Caco-2 (cell line): ENCODE results near the gene GUF1. TPM values are rescaled to one million over a fixed set of nuclear protein-coding genes. Genes with fewer than 3 reads are reported as not detected.

Experiments
- BruUV-seq: library from RNA; stranded (reverse); fragments of 400-500 nt; replicated peaks from 2 replicates; lab custom pipeline; 2021; lab: Mats Ljungman, UMichigan
- CTCF ChIA-PET: fragments of 300-600 bp; sonication (Branson Sonifier 250); formaldehyde crosslinking; loops from one replicate; lab custom pipeline; 2022; ENCODE audit warnings: antibody characterized with exemption; lab: Charles Lee
- POLR2A ChIA-PET: fragments of 300-600 bp; sonication (Branson Sonifier 250); formaldehyde crosslinking; loops from one replicate; lab custom pipeline; 2022; ENCODE audit warnings: antibody characterized with exemption; lab: Charles Lee
- DNase-seq, 2 experiments: peaks; one replicate each; pipeline versions ENCODE4 v3.0.0 to v3.0.0-alpha.2; 2020 to 2022
- H3K27me3 ChIP-seq: replicated peaks from 2 replicates; pipeline ENCODE4 v1.6.0; 2011; ENCODE audit warnings: low read length; ENCODE audit not compliant: control insufficient read depth, insufficient read depth
- H3K36me3 ChIP-seq: 2 replicates; pipeline ENCODE4 v1.5.1; 2011; ENCODE audit warnings: low read length; ENCODE audit not compliant: control insufficient read depth, insufficient read depth
- H3K4me1 ChIP-seq: fragments of 250-450 bp; sonication (Bioruptor Pico); 2 replicates; pipeline ENCODE4 v1.5.1; 2020; ENCODE audit warnings: mild to moderate bottlenecking
- H3K4me3 ChIP-seq: 2 replicates; pipeline ENCODE4 v1.5.1; 2011; ENCODE audit warnings: low read depth, mild to moderate bottlenecking, control low read depth, low read length
- H3K9me3 ChIP-seq: fragments of 250-450 bp; sonication (Bioruptor Pico); 2 replicates; pipeline ENCODE4 v1.5.1; 2020; ENCODE audit warnings: mild to moderate bottlenecking, moderate library complexity
- H3K27ac Mint-ChIP-seq: one replicate; pipeline ENCODE4 v1.8.0; 2022; ENCODE audit warnings: mixed read lengths; ENCODE audit not compliant: unreplicated experiment
- H3K27me3 Mint-ChIP-seq: one replicate; pipeline ENCODE4 v1.8.0; 2022; ENCODE audit warnings: mixed read lengths; ENCODE audit not compliant: insufficient read depth, unreplicated experiment
- H3K36me3 Mint-ChIP-seq: one replicate; pipeline ENCODE4 v1.8.0; 2022; ENCODE audit warnings: mild to moderate bottlenecking, mixed read lengths; ENCODE audit not compliant: insufficient read depth, unreplicated experiment
- H3K4me1 Mint-ChIP-seq: one replicate; pipeline ENCODE4 v1.8.0; 2022; ENCODE audit warnings: low read depth, mixed read lengths; ENCODE audit not compliant: unreplicated experiment
- H3K4me3 Mint-ChIP-seq: one replicate; pipeline ENCODE4 v1.8.0; 2022; ENCODE audit warnings: mild to moderate bottlenecking, moderate library complexity, mixed read lengths; ENCODE audit not compliant: unreplicated experiment
- H3K9me3 Mint-ChIP-seq: one replicate; pipeline ENCODE4 v1.8.0; 2022; ENCODE audit warnings: mixed read lengths; ENCODE audit not compliant: unreplicated experiment
- CTCF ChIP-seq, 2 experiments: fragments of 200-600 bp in 1 of 2; IDR thresholded peaks; 1 replicate in 1 of 2; 2 replicates in 1 of 2; pipeline versions ENCODE4 v1.5.1 to v1.8.0; 2011 to 2022; ENCODE audit warnings: antibody characterized with exemption in 1 of 2, control low read depth in 1 of 2, inconsistent platforms in 1 of 2, low read depth in 1 of 2, low read length in 1 of 2, mild to moderate bottlenecking in 1 of 2, moderate library complexity in 1 of 2; ENCODE audit not compliant: insufficient read depth in 1 of 2, severe bottlenecking in 1 of 2, unreplicated experiment in 1 of 2
- intact Hi-C: fragments of 100-400 bp; cut with micrococcal nuclease; formaldehyde crosslinking; loops from one replicate; pipeline ENCODE4 v1.10.0; 2022; ENCODE audit not compliant: unreplicated experiment
- total RNA-seq: library from RNA; stranded (reverse); gene quantifications from 2 replicates; pipeline ENCODE4 v1.2.3, GENCODE V29; 2022

GUF1 gene
- total RNA-seq, 1 experiment from 2014 or later: 29.0 TPM

DNA sequence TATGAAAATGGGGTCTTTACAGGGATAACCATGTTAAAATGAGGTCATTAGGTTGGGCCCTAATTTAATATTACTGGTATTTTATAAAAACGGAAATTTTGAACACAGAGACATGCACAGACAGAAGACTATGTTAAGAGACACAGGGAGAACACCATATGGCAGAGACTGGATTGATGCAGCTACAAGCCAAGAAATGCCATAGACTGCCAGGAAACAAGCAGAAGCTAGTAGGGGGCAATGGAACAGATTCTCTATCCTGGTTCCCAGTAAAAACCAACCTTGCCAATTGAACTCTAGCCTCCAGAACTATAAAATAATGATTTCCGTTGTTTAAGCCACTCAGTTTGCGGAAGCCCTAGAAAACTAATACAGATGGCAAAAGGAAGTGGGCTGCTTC lies 6.6 kb upstream of the GUF1 start:
- H3K27ac Mint-ChIP-seq: no peak overlapping the region
- Histone ChIP-seq H3K27me3 (no peaks in the 10 kb centered on the region), H3K9me3 (no peaks in the 10 kb centered on the region), H3K36me3 (no peaks in the 10 kb centered on the region), H3K4me1 (no peaks in the 10 kb centered on the region), H3K4me3 (no peak overlapping the region)
- no peaks in the 10 kb centered on the region for H3K4me1 Mint-ChIP-seq
- CTCF ChIA-PET: no interaction called here
- H3K36me3 Mint-ChIP-seq: no peaks in the 10 kb centered on the region
- intact Hi-C loops: no loop called here
- BruUV-seq: no TSS peak
- POLR2A ChIA-PET: no interaction called here
- H3K27me3 Mint-ChIP-seq: peaks cover 18% of the 10 kb centered on the region
- no peak for DNase-seq
- H3K9me3 Mint-ChIP-seq: no peaks in the 10 kb centered on the region
- no peak overlapping the region for H3K4me3 Mint-ChIP-seq
- no peak for TF ChIP-seq CTCF (IDR thresholded peaks at IDR 0.05; ENCODE audit: insufficient read depth in 1 of 2, low read depth in 1 of 2, low read length in 1 of 2, severe bottlenecking in 1 of 2, unreplicated experiment in 1 of 2)

DNA sequence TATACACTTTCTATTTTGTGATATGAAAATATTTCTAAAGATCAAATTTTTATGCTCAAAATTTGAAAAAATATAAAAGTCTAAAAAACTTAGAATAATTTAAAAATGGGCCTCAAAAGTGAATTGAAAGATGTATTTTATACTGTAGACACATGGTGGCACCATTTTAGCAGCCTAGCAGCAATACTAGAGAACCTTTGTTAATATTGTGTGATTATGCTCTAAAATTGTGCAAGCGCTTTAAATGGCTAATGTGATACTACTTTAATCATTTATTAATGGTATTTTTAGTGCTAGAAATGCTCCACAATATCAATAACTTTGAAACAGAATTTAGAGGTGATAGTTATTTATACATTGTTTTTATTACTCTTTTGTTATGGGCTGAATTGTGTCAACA lies 3.7 kb upstream of the GUF1 start:
- H3K4me1 ChIP-seq: no peaks in the 10 kb centered on the region
- Mint-ChIP-seq H3K9me3 (no peaks in the 10 kb centered on the region), H3K4me3 (no peak overlapping the region), H3K36me3 (peaks cover 11% of the 10 kb centered on the region), H3K4me1 (no peaks in the 10 kb centered on the region), H3K27me3 (peaks cover 11% of the 10 kb centered on the region), H3K27ac (no peak overlapping the region)
- POLR2A ChIA-PET: no interaction called here
- no peak for TF ChIP-seq CTCF (IDR thresholded peaks at IDR 0.05; ENCODE audit: insufficient read depth in 1 of 2, low read depth in 1 of 2, low read length in 1 of 2, severe bottlenecking in 1 of 2, unreplicated experiment in 1 of 2)
- intact Hi-C loops: no loop called here
- H3K36me3 ChIP-seq: no peaks in the 10 kb centered on the region
- CTCF ChIA-PET: no interaction called here
- no peaks in the 10 kb centered on the region for H3K27me3 ChIP-seq
- H3K4me3 ChIP-seq: no peak overlapping the region
- BruUV-seq: no TSS peak
- DNase-seq: no peak
- H3K9me3 ChIP-seq: no peaks in the 10 kb centered on the region

DNA sequence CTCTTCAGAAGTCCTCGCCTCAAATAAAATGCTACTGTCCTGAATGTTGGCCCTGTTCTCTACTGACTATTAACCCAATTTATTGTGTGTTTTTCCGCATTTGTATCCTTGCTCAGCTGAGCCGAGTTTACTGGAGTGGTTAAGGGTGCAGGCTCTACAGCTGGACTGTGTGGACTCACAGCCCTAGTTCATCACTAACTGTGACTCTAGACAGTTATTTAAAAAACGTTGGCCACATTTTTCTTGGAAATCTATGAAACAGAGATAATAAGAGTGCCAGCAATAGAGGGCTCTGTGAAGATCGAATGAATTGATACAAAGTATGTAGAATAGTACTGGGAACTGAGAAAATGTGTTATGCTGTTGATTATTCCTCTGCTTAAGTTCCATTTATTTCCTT lies 2.9 kb upstream of the GUF1 start:
- Histone ChIP-seq H3K36me3 (no peaks in the 10 kb centered on the region), H3K4me1 (no peaks in the 10 kb centered on the region), H3K9me3 (no peaks in the 10 kb centered on the region), H3K4me3 (no peak overlapping the region), H3K27me3 (no peaks in the 10 kb centered on the region)
- H3K36me3 Mint-ChIP-seq: peaks cover 11% of the 10 kb centered on the region
- peaks cover 8% of the 10 kb centered on the region for H3K27me3 Mint-ChIP-seq
- H3K9me3 Mint-ChIP-seq: no peaks in the 10 kb centered on the region
- no peak for TF ChIP-seq CTCF (IDR thresholded peaks at IDR 0.05; ENCODE audit: insufficient read depth in 1 of 2, low read depth in 1 of 2, low read length in 1 of 2, severe bottlenecking in 1 of 2, unreplicated experiment in 1 of 2)
- H3K27ac Mint-ChIP-seq: no peak overlapping the region
- no peak for DNase-seq
- BruUV-seq: no TSS peak
- no peaks in the 10 kb centered on the region for H3K4me1 Mint-ChIP-seq
- H3K4me3 Mint-ChIP-seq: no peak overlapping the region
- ChIA-PET POLR2A (no interaction called here), CTCF (no interaction called here)
- intact Hi-C loops: no loop called here
